Gastrocnemius medialis (tissue), 4 donors: ENCODE results near the gene HEPHL1. TPM values are rescaled to one million over a fixed set of nuclear protein-coding genes. Genes with fewer than 3 reads are reported as not detected.

ENCODE experiments used
- ATAC-seq, 2 donors: fragments of 150-250 bp; one replicate each; pipeline ENCODE4 v1.9.1; 2016
- DNase-seq, 2 donors: peaks; one replicate each; pipeline ENCODE4 v3.0.0-alpha.2; 2019
- H3K27ac ChIP-seq, 4 donors: fragments of 200-600 bp; sonication (generic); 1 replicate in 1 of 4; 2 replicates in 3 of 4; pipeline ENCODE4 v1.5.1; 2016 to 2018; ENCODE audit warnings: mild to moderate bottlenecking in 2 of 4, moderate library complexity in 1 of 4
- H3K27me3 ChIP-seq, 3 donors: fragments of 200-600 bp; sonication (generic) in 2 of 3; 1 replicate in 1 of 3; 2 replicates in 2 of 3; pipeline versions ENCODE4 v1.5.1 to v1.6.0; 2016 to 2019; ENCODE audit warnings: mild to moderate bottlenecking in 1 of 3, moderate library complexity in 1 of 3
- H3K36me3 ChIP-seq, 2 donors: fragments of 200-600 bp; sonication (generic) in 1 of 2; one replicate each; pipeline ENCODE4 v1.5.1; 2017 to 2018
- H3K4me1 ChIP-seq, 2 donors: fragments of 200-600 bp; sonication (generic) in 1 of 2; one replicate each; pipeline ENCODE4 v1.5.1; 2016 to 2017; ENCODE audit warnings: mild to moderate bottlenecking in 2 of 2
- H3K4me3 ChIP-seq, 4 donors: fragments of 200-600 bp; sonication (generic) in 3 of 4; 1 replicate in 1 of 4; 2 replicates in 3 of 4; pipeline ENCODE4 v1.5.1; 2016 to 2019; ENCODE audit warnings: mild to moderate bottlenecking in 2 of 4
- H3K9me3 ChIP-seq, 3 donors: fragments of 200-600 bp; sonication (generic) in 2 of 3; 1 replicate in 1 of 3; 2 replicates in 2 of 3; pipeline ENCODE4 v1.5.1; 2016 to 2019
- POLR2A ChIP-seq, 2 donors: fragments of 450-650 bp; IDR thresholded peaks; one replicate each; pipeline ENCODE4 v1.6.1; 2017; ENCODE audit warnings: antibody characterized with exemption in 2 of 2, mild to moderate bottlenecking in 2 of 2, moderate library complexity in 2 of 2
- in situ Hi-C, 4 donors: fragments of 200-750 bp; cut with MboI; loops; one replicate each; pipeline versions ENCODE4 v1.15.0 to v1.8.0; 2017; ENCODE audit warnings: low sequenced_read_pairs in 4 of 4
- intact Hi-C: fragments of 100-400 bp; cut with DNase I; formaldehyde crosslinking; loops from one replicate; pipeline ENCODE4 v1.15.1; 2023; ENCODE audit warnings: low total_unique reads
- total RNA-seq, 4 donors: library from RNA; depleted of rRNA; stranded (reverse); fragments of >200 nt; gene quantifications; one replicate each; pipeline versions ENCODE4 v1.1.0 to v1.2.3, GENCODE V29; 2016
- TF ChIP-seq, protein P1 (sequence below), 5 experiments: fragments of 450-650 bp in 3 of 5; fragments of 200-600 bp in 2 of 5; sonication (generic) in 2 of 5; IDR thresholded peaks in 4 of 5; conservative IDR thresholded peaks in 1 of 5; 1 replicate in 4 of 5; 2 replicates in 1 of 5; pipeline ENCODE4 v1.5.1; 2016 to 2019; ENCODE audit warnings: antibody characterized with exemption in 5 of 5, mild to moderate bottlenecking in 3 of 5, moderate library complexity in 3 of 5

Gene HEPHL1
- total RNA-seq, 4 donors from 2014 or later = not detected

GRCh38 chr11:93983542-93984195 is 37.5 kb upstream of the HEPHL1 start:
- Histone ChIP-seq H3K4me1 (no peaks in the 10 kb centered on the region), H3K9me3 (no peaks in the 10 kb centered on the region), H3K27ac (no peak overlapping the region), H3K36me3 (no peaks in the 10 kb centered on the region), H3K27me3 (no peaks in the 10 kb centered on the region), H3K4me3 (no peak overlapping the region)
- no peak for ATAC-seq
- TF ChIP-seq, protein P1, sequence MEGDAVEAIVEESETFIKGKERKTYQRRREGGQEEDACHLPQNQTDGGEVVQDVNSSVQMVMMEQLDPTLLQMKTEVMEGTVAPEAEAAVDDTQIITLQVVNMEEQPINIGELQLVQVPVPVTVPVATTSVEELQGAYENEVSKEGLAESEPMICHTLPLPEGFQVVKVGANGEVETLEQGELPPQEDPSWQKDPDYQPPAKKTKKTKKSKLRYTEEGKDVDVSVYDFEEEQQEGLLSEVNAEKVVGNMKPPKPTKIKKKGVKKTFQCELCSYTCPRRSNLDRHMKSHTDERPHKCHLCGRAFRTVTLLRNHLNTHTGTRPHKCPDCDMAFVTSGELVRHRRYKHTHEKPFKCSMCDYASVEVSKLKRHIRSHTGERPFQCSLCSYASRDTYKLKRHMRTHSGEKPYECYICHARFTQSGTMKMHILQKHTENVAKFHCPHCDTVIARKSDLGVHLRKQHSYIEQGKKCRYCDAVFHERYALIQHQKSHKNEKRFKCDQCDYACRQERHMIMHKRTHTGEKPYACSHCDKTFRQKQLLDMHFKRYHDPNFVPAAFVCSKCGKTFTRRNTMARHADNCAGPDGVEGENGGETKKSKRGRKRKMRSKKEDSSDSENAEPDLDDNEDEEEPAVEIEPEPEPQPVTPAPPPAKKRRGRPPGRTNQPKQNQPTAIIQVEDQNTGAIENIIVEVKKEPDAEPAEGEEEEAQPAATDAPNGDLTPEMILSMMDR (IDR thresholded peaks at IDR 0.05 in 4 of 5, conservative IDR thresholded peaks at IDR 0.05 in 1 of 5) = no peak
- TF ChIP-seq POLR2A (IDR thresholded peaks at IDR 0.05) = no peak
- intact Hi-C loops = no loop called here
- no peak for DNase-seq
- in situ Hi-C loops = no loop called here

- ATAC-seq = no peak
- TF ChIP-seq, protein P1 (IDR thresholded peaks at IDR 0.05 in 4 of 5, conservative IDR thresholded peaks at IDR 0.05 in 1 of 5) = no peak
- TF ChIP-seq POLR2A (IDR thresholded peaks at IDR 0.05) = no peak
- intact Hi-C loops (no loop called here), in situ Hi-C loops (no loop called here)
- H3K4me1 ChIP-seq = no peaks in the 10 kb centered on the region
- no peaks in the 10 kb centered on the region for H3K27me3 ChIP-seq
- no peaks in the 10 kb centered on the region for H3K9me3 ChIP-seq
- no peak overlapping the region for H3K27ac ChIP-seq
- DNase-seq = no peak
- no peaks in the 10 kb centered on the region for H3K36me3 ChIP-seq
- no peak overlapping the region for H3K4me3 ChIP-seq
These were observed 37.0 kb upstream of the HEPHL1 start for GRCh38 chr11:93984196-93984567.

GRCh38 chr11:93984936-93985335 is 36.2 kb upstream of the HEPHL1 start:
- in situ Hi-C loops (no loop called here), intact Hi-C loops (no loop called here)
- DNase-seq (no peak), ATAC-seq (no peak)
- Histone ChIP-seq H3K27me3 (no peaks in the 10 kb centered on the region), H3K9me3 (no peaks in the 10 kb centered on the region), H3K4me3 (no peak overlapping the region), H3K36me3 (no peaks in the 10 kb centered on the region), H3K4me1 (no peaks in the 10 kb centered on the region), H3K27ac (no peak overlapping the region)
- TF ChIP-seq, protein P1 (IDR thresholded peaks at IDR 0.05 in 4 of 5, conservative IDR thresholded peaks at IDR 0.05 in 1 of 5) = no peak

GRCh38 chr11:93986716-93987115 is 34.4 kb upstream of the HEPHL1 start:
- ATAC-seq (no peak), DNase-seq (no peak)
- no peaks in the 10 kb centered on the region for H3K4me1 ChIP-seq
- TF ChIP-seq, protein P1 (IDR thresholded peaks at IDR 0.05 in 4 of 5, conservative IDR thresholded peaks at IDR 0.05 in 1 of 5) = no peak
- no peak for TF ChIP-seq POLR2A (IDR thresholded peaks at IDR 0.05)
- intact Hi-C loops (no loop called here), in situ Hi-C loops (no loop called here)
- H3K4me3 ChIP-seq = no peak overlapping the region
- no peaks in the 10 kb centered on the region for H3K36me3 ChIP-seq
- H3K27ac ChIP-seq = no peak overlapping the region
- H3K27me3 ChIP-seq = no peaks in the 10 kb centered on the region
- H3K9me3 ChIP-seq = no peaks in the 10 kb centered on the region

DNA sequence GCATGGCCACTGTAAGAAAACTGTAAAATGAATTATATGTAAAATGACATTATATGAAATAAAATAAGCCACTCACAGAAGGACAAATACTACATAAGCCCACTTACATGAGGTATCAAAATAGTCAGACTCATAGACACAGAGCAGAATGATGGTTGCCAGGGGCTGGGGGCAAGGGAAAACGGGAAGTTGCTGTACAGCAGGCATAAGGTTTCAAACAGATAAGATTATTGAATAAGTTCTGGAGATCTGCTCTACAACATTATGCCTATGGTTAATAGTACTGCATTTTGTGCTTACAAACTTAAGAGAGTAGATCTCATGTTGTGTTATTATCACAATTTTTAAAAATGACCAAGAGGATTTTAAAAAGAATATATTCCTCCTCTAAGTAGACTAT is 32.7 kb upstream of the HEPHL1 start:
- no peak for TF ChIP-seq POLR2A (IDR thresholded peaks at IDR 0.05)
- TF ChIP-seq, protein P1 (IDR thresholded peaks at IDR 0.05 in 4 of 5, conservative IDR thresholded peaks at IDR 0.05 in 1 of 5) = no peak
- intact Hi-C loops = no loop called here

More for the DNA sequence above, 32.7 kb upstream of the HEPHL1 start:
- peaks cover 0 to 4% (median 0%) of the 10 kb centered on the region in 3 donors for H3K9me3 ChIP-seq
- H3K27ac ChIP-seq = no peak overlapping the region
- DNase-seq (no peak), ATAC-seq (no peak)
- no peaks in the 10 kb centered on the region for H3K4me1 ChIP-seq
- H3K4me3 ChIP-seq = no peak overlapping the region
- no peaks in the 10 kb centered on the region for H3K36me3 ChIP-seq
- H3K27me3 ChIP-seq = no peaks in the 10 kb centered on the region
- in situ Hi-C loops = no loop called here
